Karpas-422 (cell line): ENCODE measurements around the gene GNG4. TPM values are rescaled to one million over a fixed set of nuclear protein-coding genes. Genes with fewer than 3 reads are reported as not detected.
"Not testable (repeated sequence)": the region's sequence is repeated elsewhere in the genome, so short reads cannot be mapped to it uniquely, and the experiment has no call there.

ENCODE experiments used
- DNase-seq: peaks from one replicate; pipeline ENCODE4 v3.0.0-alpha.2; 2015
- H2AFZ ChIP-seq: fragments of 200-600 bp; sonication (generic); 2 replicates; pipeline ENCODE4 v1.6.1; 2014; ENCODE audit warnings: antibody characterized with exemption, low read length, mixed read lengths
- H3K27ac ChIP-seq: fragments of 200-600 bp; sonication (generic); 2 replicates; pipeline ENCODE4 v1.5.1; 2014; ENCODE audit warnings: mild to moderate bottlenecking, low read length, moderate library complexity
- H3K27me3 ChIP-seq: fragments of 200-600 bp; sonication (generic); 2 replicates; pipeline ENCODE4 v1.6.1; 2014; ENCODE audit warnings: low read length, mixed read lengths
- H3K36me3 ChIP-seq: fragments of 200-600 bp; sonication (generic); 2 replicates; pipeline ENCODE4 v1.6.1; 2014; ENCODE audit warnings: low read length, mixed read lengths; ENCODE audit not compliant: insufficient read depth
- H3K4me1 ChIP-seq: fragments of 200-600 bp; sonication (generic); 2 replicates; pipeline ENCODE4 v1.6.1; 2014; ENCODE audit warnings: mild to moderate bottlenecking, low read length, mixed read lengths
- H3K4me2 ChIP-seq: fragments of 200-600 bp; sonication (generic); 2 replicates; pipeline ENCODE4 v1.6.1; 2014; ENCODE audit warnings: low read length, low read depth, mild to moderate bottlenecking; ENCODE audit not compliant: poor library complexity, severe bottlenecking
- H3K4me3 ChIP-seq: fragments of 200-600 bp; sonication (generic); 2 replicates; pipeline ENCODE4 v1.5.1; 2014; ENCODE audit warnings: mild to moderate bottlenecking, antibody characterized with exemption, low read length, mixed read lengths
- H3K79me2 ChIP-seq: fragments of 200-600 bp; sonication (generic); 2 replicates; pipeline ENCODE4 v1.6.1; 2014; ENCODE audit warnings: mild to moderate bottlenecking, low read length, mixed read lengths
- H3K9ac ChIP-seq: fragments of 200-600 bp; sonication (generic); 2 replicates; pipeline ENCODE4 v1.6.0; 2014; ENCODE audit warnings: low read length
- H3K9me2 ChIP-seq: fragments of 200-600 bp; sonication (generic), shearing (Covaris generic); replicated peaks from 2 replicates; pipeline ENCODE4 v1.6.0; 2014; ENCODE audit warnings: mild to moderate bottlenecking, low read length, moderate library complexity; ENCODE audit not compliant: insufficient read depth
- H3K9me3 ChIP-seq: fragments of 300-700, 200-600 bp; sonication (generic); 2 replicates; pipeline ENCODE4 v1.6.1; 2014; ENCODE audit warnings: low read length, mixed read lengths
- H4K20me1 ChIP-seq: fragments of 200-600 bp; sonication (generic); 2 replicates; pipeline ENCODE4 v1.6.1; 2014; ENCODE audit warnings: mild to moderate bottlenecking, antibody characterized with exemption, low read length, low read depth; ENCODE audit not compliant: insufficient read depth
- total RNA-seq: library from RNA; depleted of rRNA; stranded (reverse); fragments of >200 nt; shearing (Covaris generic); gene quantifications from 2 replicates; pipeline ENCODE4 v1.2.3, GENCODE V29; 2014; ENCODE audit warnings: low replicate concordance

Gene GNG4
- total RNA-seq, 1 experiment from 2014 or later: not detected

GRCh38 chr1:235579891-235580290, 69.7 kb downstream of the GNG4 start:
- Histone ChIP-seq H2AFZ (no peak overlapping the region), H3K4me3 (no peak overlapping the region), H3K4me2 (no peak overlapping the region), H3K27ac (no peak overlapping the region), H3K36me3 (no peaks in the 10 kb centered on the region), H3K9me3 (no peaks in the 10 kb centered on the region), H3K79me2 (no peaks in the 10 kb centered on the region), H3K9me2 (no peaks in the 10 kb centered on the region), H3K9ac (no peak overlapping the region), H4K20me1 (no peaks in the 10 kb centered on the region), H3K4me1 (no peaks in the 10 kb centered on the region), H3K27me3 (no peaks in the 10 kb centered on the region)
- no peak for DNase-seq

- Histone ChIP-seq H4K20me1 (no peaks in the 10 kb centered on the region), H3K9ac (no peak overlapping the region), H3K27me3 (no peaks in the 10 kb centered on the region), H3K36me3 (no peaks in the 10 kb centered on the region), H3K4me3 (no peak overlapping the region), H3K79me2 (no peaks in the 10 kb centered on the region), H3K9me2 (no peaks in the 10 kb centered on the region), H3K9me3 (no peaks in the 10 kb centered on the region), H3K4me1 (no peaks in the 10 kb centered on the region), H3K27ac (no peak overlapping the region), H3K4me2 (no peak overlapping the region), H2AFZ (no peak overlapping the region)
- no peak for DNase-seq
Measured at GRCh38 chr1:235575597-235575996, 74.0 kb downstream of the GNG4 start.

- DNase-seq: no peak
- Histone ChIP-seq H3K4me1 (no peaks in the 10 kb centered on the region), H2AFZ (no peak overlapping the region), H3K9me3 (no peaks in the 10 kb centered on the region), H3K27me3 (no peaks in the 10 kb centered on the region), H4K20me1 (no peaks in the 10 kb centered on the region), H3K4me3 (no peak overlapping the region), H3K36me3 (no peaks in the 10 kb centered on the region), H3K27ac (no peak overlapping the region), H3K79me2 (no peaks in the 10 kb centered on the region), H3K4me2 (no peak overlapping the region), H3K9me2 (no peaks in the 10 kb centered on the region), H3K9ac (no peak overlapping the region)
Measured at GRCh38 chr1:235573880-235574279, 75.7 kb downstream of the GNG4 start.

- not testable (repeated sequence) for H2AFZ ChIP-seq, H3K4me3 ChIP-seq, H3K9ac ChIP-seq, H3K9me2 ChIP-seq, H3K79me2 ChIP-seq, H4K20me1 ChIP-seq, H3K4me2 ChIP-seq, H3K27ac ChIP-seq, H3K4me1 ChIP-seq, DNase-seq, H3K36me3 ChIP-seq, H3K9me3 ChIP-seq, H3K27me3 ChIP-seq
Measured at GRCh38 chr1:235572971-235573370, 76.6 kb downstream of the GNG4 start.

- no peak for DNase-seq
- H3K9ac ChIP-seq: no peak overlapping the region
- H3K79me2 ChIP-seq: no peaks in the 10 kb centered on the region
- H2AFZ ChIP-seq: no peak overlapping the region
- H3K4me3 ChIP-seq: no peak overlapping the region
- no peaks in the 10 kb centered on the region for H3K4me1 ChIP-seq
- no peaks in the 10 kb centered on the region for H3K36me3 ChIP-seq
- H3K9me3 ChIP-seq: no peaks in the 10 kb centered on the region
- H3K9me2 ChIP-seq: no peaks in the 10 kb centered on the region
- no peak overlapping the region for H3K27ac ChIP-seq
- H3K27me3 ChIP-seq: 0 out of 2 replicates have a peak, but pooled peaks cover 3% of the 10 kb centered on the region
- no peaks in the 10 kb centered on the region for H4K20me1 ChIP-seq
- no peak overlapping the region for H3K4me2 ChIP-seq
Measured at GRCh38 chr1:235571482-235571881, 78.1 kb downstream of the GNG4 start.

- Histone ChIP-seq H3K9me2 (no peaks in the 10 kb centered on the region), H3K4me3 (no peak overlapping the region), H4K20me1 (no peaks in the 10 kb centered on the region), H3K9me3 (no peaks in the 10 kb centered on the region), H2AFZ (no peak overlapping the region), H3K4me1 (no peaks in the 10 kb centered on the region), H3K9ac (no peak overlapping the region), H3K27ac (no peak overlapping the region), H3K36me3 (no peaks in the 10 kb centered on the region), H3K4me2 (no peak overlapping the region), H3K79me2 (no peaks in the 10 kb centered on the region), H3K27me3 (0 out of 2 replicates have a peak, but pooled peaks cover 3% of the 10 kb centered on the region)
- DNase-seq: no peak
Measured at GRCh38 chr1:235567812-235568503, 81.6 kb downstream of the GNG4 start.

- Histone ChIP-seq H3K4me1 (no peaks in the 10 kb centered on the region), H3K9ac (no peak overlapping the region), H3K4me2 (no peak overlapping the region), H3K4me3 (no peak overlapping the region), H3K79me2 (no peaks in the 10 kb centered on the region), H3K27ac (no peak overlapping the region), H3K9me3 (no peaks in the 10 kb centered on the region), H2AFZ (no peak overlapping the region), H3K36me3 (no peaks in the 10 kb centered on the region), H3K27me3 (0 out of 2 replicates have a peak, but pooled peaks cover 3% of the 10 kb centered on the region), H3K9me2 (no peaks in the 10 kb centered on the region), H4K20me1 (no peaks in the 10 kb centered on the region)
- DNase-seq: no peak
Measured at GRCh38 chr1:235566084-235566483, 83.5 kb downstream of the GNG4 start.

- Histone ChIP-seq H3K4me3 (no peak overlapping the region), H3K36me3 (no peaks in the 10 kb centered on the region), H3K79me2 (no peaks in the 10 kb centered on the region), H3K4me2 (no peak overlapping the region), H3K27ac (no peak overlapping the region), H4K20me1 (no peaks in the 10 kb centered on the region), H3K9ac (no peak overlapping the region), H3K9me2 (no peaks in the 10 kb centered on the region), H3K9me3 (no peaks in the 10 kb centered on the region), H2AFZ (no peak overlapping the region), H3K27me3 (0 out of 2 replicates have a peak, but pooled peaks cover 3% of the 10 kb centered on the region), H3K4me1 (no peaks in the 10 kb centered on the region)
- DNase-seq: no peak
Measured at GRCh38 chr1:235563513-235564061, 86.0 kb downstream of the GNG4 start.
